Gastrocnemius medialis (tissue), 4 donors: ENCODE data around the gene AGTPBP1. TPM values are rescaled to one million over a fixed set of nuclear protein-coding genes. Genes with fewer than 3 reads are reported as not detected.

ENCODE experiments used
- ATAC-seq, 2 donors: fragments of 150-250 bp; one replicate each; pipeline ENCODE4 v1.9.1; 2016
- DNase-seq, 2 donors: peaks; one replicate each; pipeline ENCODE4 v3.0.0-alpha.2; 2019
- H3K27ac ChIP-seq, 4 donors: fragments of 200-600 bp; sonication (generic); 1 replicate in 1 of 4; 2 replicates in 3 of 4; pipeline ENCODE4 v1.5.1; 2016 to 2018; ENCODE audit warnings: mild to moderate bottlenecking in 2 of 4, moderate library complexity in 1 of 4
- H3K27me3 ChIP-seq, 3 donors: fragments of 200-600 bp; sonication (generic) in 2 of 3; 1 replicate in 1 of 3; 2 replicates in 2 of 3; pipeline versions ENCODE4 v1.5.1 to v1.6.0; 2016 to 2019; ENCODE audit warnings: mild to moderate bottlenecking in 1 of 3, moderate library complexity in 1 of 3
- H3K36me3 ChIP-seq, 2 donors: fragments of 200-600 bp; sonication (generic) in 1 of 2; one replicate each; pipeline ENCODE4 v1.5.1; 2017 to 2018
- H3K4me1 ChIP-seq, 2 donors: fragments of 200-600 bp; sonication (generic) in 1 of 2; one replicate each; pipeline ENCODE4 v1.5.1; 2016 to 2017; ENCODE audit warnings: mild to moderate bottlenecking in 2 of 2
- H3K4me3 ChIP-seq, 4 donors: fragments of 200-600 bp; sonication (generic) in 3 of 4; 1 replicate in 1 of 4; 2 replicates in 3 of 4; pipeline ENCODE4 v1.5.1; 2016 to 2019; ENCODE audit warnings: mild to moderate bottlenecking in 2 of 4
- H3K9me3 ChIP-seq, 3 donors: fragments of 200-600 bp; sonication (generic) in 2 of 3; 1 replicate in 1 of 3; 2 replicates in 2 of 3; pipeline ENCODE4 v1.5.1; 2016 to 2019
- POLR2A ChIP-seq, 2 donors: fragments of 450-650 bp; IDR thresholded peaks; one replicate each; pipeline ENCODE4 v1.6.1; 2017; ENCODE audit warnings: antibody characterized with exemption in 2 of 2, mild to moderate bottlenecking in 2 of 2, moderate library complexity in 2 of 2
- in situ Hi-C, 4 donors: fragments of 200-750 bp; cut with MboI; loops; one replicate each; pipeline versions ENCODE4 v1.15.0 to v1.8.0; 2017; ENCODE audit warnings: low sequenced_read_pairs in 4 of 4
- intact Hi-C: fragments of 100-400 bp; cut with DNase I; formaldehyde crosslinking; loops from one replicate; pipeline ENCODE4 v1.15.1; 2023; ENCODE audit warnings: low total_unique reads
- total RNA-seq, 4 donors: library from RNA; depleted of rRNA; stranded (reverse); fragments of >200 nt; gene quantifications; one replicate each; pipeline versions ENCODE4 v1.1.0 to v1.2.3, GENCODE V29; 2016
- TF ChIP-seq, protein P1 (sequence below), 5 experiments: fragments of 450-650 bp in 3 of 5; fragments of 200-600 bp in 2 of 5; sonication (generic) in 2 of 5; IDR thresholded peaks in 4 of 5; conservative IDR thresholded peaks in 1 of 5; 1 replicate in 4 of 5; 2 replicates in 1 of 5; pipeline ENCODE4 v1.5.1; 2016 to 2019; ENCODE audit warnings: antibody characterized with exemption in 5 of 5, mild to moderate bottlenecking in 3 of 5, moderate library complexity in 3 of 5

AGTPBP1 gene
- total RNA-seq, 4 donors from 2014 or later = 24.4 to 39.7 (median 31.8) TPM

GRCh38 chr9:85527331-85528020, 214.3 kb downstream of the AGTPBP1 start:
- ATAC-seq = peak; percentile 65 to 76
- no peak for DNase-seq
- no peaks in the 10 kb centered on the region for H3K9me3 ChIP-seq
- no peaks in the 10 kb centered on the region for H3K36me3 ChIP-seq
- TF ChIP-seq, protein P1, sequence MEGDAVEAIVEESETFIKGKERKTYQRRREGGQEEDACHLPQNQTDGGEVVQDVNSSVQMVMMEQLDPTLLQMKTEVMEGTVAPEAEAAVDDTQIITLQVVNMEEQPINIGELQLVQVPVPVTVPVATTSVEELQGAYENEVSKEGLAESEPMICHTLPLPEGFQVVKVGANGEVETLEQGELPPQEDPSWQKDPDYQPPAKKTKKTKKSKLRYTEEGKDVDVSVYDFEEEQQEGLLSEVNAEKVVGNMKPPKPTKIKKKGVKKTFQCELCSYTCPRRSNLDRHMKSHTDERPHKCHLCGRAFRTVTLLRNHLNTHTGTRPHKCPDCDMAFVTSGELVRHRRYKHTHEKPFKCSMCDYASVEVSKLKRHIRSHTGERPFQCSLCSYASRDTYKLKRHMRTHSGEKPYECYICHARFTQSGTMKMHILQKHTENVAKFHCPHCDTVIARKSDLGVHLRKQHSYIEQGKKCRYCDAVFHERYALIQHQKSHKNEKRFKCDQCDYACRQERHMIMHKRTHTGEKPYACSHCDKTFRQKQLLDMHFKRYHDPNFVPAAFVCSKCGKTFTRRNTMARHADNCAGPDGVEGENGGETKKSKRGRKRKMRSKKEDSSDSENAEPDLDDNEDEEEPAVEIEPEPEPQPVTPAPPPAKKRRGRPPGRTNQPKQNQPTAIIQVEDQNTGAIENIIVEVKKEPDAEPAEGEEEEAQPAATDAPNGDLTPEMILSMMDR (IDR thresholded peaks at IDR 0.05 in 4 of 5, conservative IDR thresholded peaks at IDR 0.05 in 1 of 5) = no peak
- TF ChIP-seq POLR2A (IDR thresholded peaks at IDR 0.05) = peak; percentile 16 to 53
- H3K4me1 ChIP-seq = peaks cover 11 to 12% of the 10 kb centered on the region in 2 donors
- H3K27ac ChIP-seq = peak overlapping the region; percentile 61 to 82 (median 76)
- intact Hi-C loops (no loop called here), in situ Hi-C loops (no loop called here)
- no peaks in the 10 kb centered on the region for H3K27me3 ChIP-seq
- no peak overlapping the region for H3K4me3 ChIP-seq

DNA sequence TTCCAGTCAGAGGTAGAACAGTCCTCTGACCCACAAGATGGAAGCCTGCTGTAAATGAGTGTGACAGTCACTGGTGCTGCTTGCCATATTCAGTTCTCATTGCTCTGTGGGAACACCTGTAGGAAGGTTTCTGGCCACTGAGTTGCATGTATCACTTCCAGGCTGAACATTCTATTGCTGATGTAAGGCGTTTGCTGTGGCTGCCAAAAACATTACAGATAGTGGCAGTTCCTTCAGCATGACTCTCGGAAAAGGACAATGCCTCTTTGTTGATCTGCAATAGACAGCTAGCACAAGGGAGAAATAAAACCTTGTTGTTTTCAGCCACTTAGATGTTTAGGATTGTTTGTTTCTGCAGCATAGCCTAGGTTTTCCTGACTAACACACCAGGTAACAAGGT, 217.2 kb downstream of the AGTPBP1 start:
- no peak for TF ChIP-seq POLR2A (IDR thresholded peaks at IDR 0.05)
- TF ChIP-seq, protein P1 (IDR thresholded peaks at IDR 0.05 in 4 of 5, conservative IDR thresholded peaks at IDR 0.05 in 1 of 5) = no peak
- intact Hi-C loops = no loop called here
- Histone ChIP-seq H3K9me3 (no peaks in the 10 kb centered on the region), H3K27me3 (no peaks in the 10 kb centered on the region), H3K4me1 (peaks cover 17 to 20% of the 10 kb centered on the region in 2 donors), H3K36me3 (no peaks in the 10 kb centered on the region), H3K4me3 (no peak overlapping the region), H3K27ac (no peak overlapping the region)
- ATAC-seq = no peak
- in situ Hi-C loops = no loop called here
- DNase-seq = no peak

GRCh38 chr9:85523202-85523601, 218.6 kb downstream of the AGTPBP1 start:
- no peaks in the 10 kb centered on the region for H3K27me3 ChIP-seq
- TF ChIP-seq, protein P1 (IDR thresholded peaks at IDR 0.05 in 4 of 5, conservative IDR thresholded peaks at IDR 0.05 in 1 of 5) = no peak
- no peak for TF ChIP-seq POLR2A (IDR thresholded peaks at IDR 0.05)
- H3K36me3 ChIP-seq = no peaks in the 10 kb centered on the region
- peak overlapping the region; percentile 74 to 82 (median 77) for H3K27ac ChIP-seq
- no peaks in the 10 kb centered on the region for H3K9me3 ChIP-seq
- no peak for ATAC-seq
- in situ Hi-C loops (no loop called here), intact Hi-C loops (no loop called here)
- no peak for DNase-seq
- peak overlapping the region in 3 of 4 donors; percentile 51 to 54 (median 52) for H3K4me3 ChIP-seq
- H3K4me1 ChIP-seq = peaks cover 17 to 20% of the 10 kb centered on the region in 2 donors

DNA sequence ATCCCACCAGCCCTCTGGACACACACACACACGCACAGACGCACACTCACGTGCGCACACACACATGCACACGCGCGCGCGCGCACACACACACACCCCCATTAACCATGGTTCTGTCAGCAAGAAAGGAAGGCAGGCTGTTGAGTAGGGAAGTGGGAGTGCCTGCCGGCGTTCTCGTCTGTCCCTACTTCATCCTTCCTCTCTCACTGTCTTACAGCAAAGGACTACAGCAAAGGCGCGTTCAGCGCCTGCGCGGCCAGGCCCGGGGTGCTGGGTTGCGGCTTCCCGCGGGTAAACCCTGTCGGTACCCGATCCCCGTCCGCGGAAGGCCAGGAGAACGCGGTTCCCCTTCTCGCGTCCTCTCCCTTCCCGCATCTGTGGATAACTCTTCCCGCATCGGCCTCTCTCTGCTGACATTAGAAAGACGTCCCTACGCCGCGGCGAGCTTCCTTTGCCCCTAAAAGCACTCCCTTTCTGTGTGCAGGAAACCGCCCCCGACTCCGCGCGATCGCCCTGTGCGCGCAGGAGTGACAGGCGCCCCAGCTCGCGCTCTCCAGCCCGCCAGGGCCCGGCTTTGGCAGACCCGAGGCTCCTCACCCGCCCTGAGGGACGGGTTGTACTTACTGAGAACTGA, 219.2 kb downstream of the AGTPBP1 start:
- Histone ChIP-seq H3K27me3 (no peaks in the 10 kb centered on the region), H3K27ac (peak overlapping the region; percentile 74 to 82 (median 77)), H3K4me1 (peaks cover 14 to 17% of the 10 kb centered on the region in 2 donors), H3K36me3 (no peaks in the 10 kb centered on the region), H3K9me3 (no peaks in the 10 kb centered on the region), H3K4me3 (peak overlapping the region; percentile 35 to 54 (median 52))
- in situ Hi-C loops (no loop called here), intact Hi-C loops (no loop called here)
- TF ChIP-seq, protein P1 (IDR thresholded peaks at IDR 0.05 in 4 of 5, conservative IDR thresholded peaks at IDR 0.05 in 1 of 5) = no peak
- peak in 1 of 2 donors; percentile 28 for TF ChIP-seq POLR2A (IDR thresholded peaks at IDR 0.05)
- DNase-seq (peak in 1 of 2 donors; percentile 25), ATAC-seq (peak in 1 of 2 donors; percentile 25)
